ENCODE results near the gene PSME4. TPM values are rescaled to one million over a fixed set of nuclear protein-coding genes. Genes with fewer than 3 reads are reported as not detected.
"Not testable (repeated sequence)": the region's sequence is repeated elsewhere in the genome, so short reads cannot be mapped to it uniquely, and the experiment has no call there.

Gene PSME4
- total RNA-seq, 2 experiments from 2014 or later, result 57.0 to 70.0 TPM

- H3K27me3 Mint-ChIP-seq, result no peaks in the 10 kb centered on the region
- H3K27ac Mint-ChIP-seq, result no peak overlapping the region
- no peaks in the 10 kb centered on the region for H3K9me3 Mint-ChIP-seq (ENCODE audit: low read depth)
- DNase-seq, result no peak
- no peaks in the 10 kb centered on the region for H3K4me1 Mint-ChIP-seq
- CTCF ChIA-PET, result no interaction called here
- ATAC-seq, result no peak
- H3K36me3 Mint-ChIP-seq, result peaks cover 28% of the 10 kb centered on the region
- H3K4me3 Mint-ChIP-seq, result no peak overlapping the region
Measured at GRCh38 chr2:53863538-53864227, 107.1 kb downstream of the PSME4 start.

DNA sequence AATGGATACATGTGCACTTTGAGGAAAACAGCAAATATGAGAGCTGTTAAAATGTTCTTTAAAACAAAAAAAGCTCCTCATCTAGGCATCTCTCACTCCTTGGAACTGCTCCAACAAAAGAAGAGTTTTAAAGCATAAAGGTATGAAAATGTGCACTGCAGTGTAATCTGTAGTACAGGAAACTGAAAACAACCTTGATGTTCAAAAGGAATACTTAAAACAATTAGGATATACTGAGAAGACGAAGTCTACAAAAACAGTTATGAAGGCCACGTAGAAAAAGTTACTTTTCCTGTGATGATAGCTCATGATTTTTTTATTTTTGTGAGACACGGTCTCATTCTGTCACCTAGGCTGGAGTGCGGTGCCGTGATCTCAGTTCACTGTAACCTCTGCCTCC is 109.0 kb downstream of the PSME4 start:
- no peaks in the 10 kb centered on the region for H3K27me3 Mint-ChIP-seq
- no peak overlapping the region for H3K4me3 Mint-ChIP-seq
- no peaks in the 10 kb centered on the region for H3K4me1 Mint-ChIP-seq
- CTCF ChIA-PET, result no interaction called here
- no peak overlapping the region for H3K27ac Mint-ChIP-seq
- peaks cover 28% of the 10 kb centered on the region for H3K36me3 Mint-ChIP-seq
- no peak for ATAC-seq
- no peak for DNase-seq
- no peaks in the 10 kb centered on the region for H3K9me3 Mint-ChIP-seq (ENCODE audit: low read depth)

DNA sequence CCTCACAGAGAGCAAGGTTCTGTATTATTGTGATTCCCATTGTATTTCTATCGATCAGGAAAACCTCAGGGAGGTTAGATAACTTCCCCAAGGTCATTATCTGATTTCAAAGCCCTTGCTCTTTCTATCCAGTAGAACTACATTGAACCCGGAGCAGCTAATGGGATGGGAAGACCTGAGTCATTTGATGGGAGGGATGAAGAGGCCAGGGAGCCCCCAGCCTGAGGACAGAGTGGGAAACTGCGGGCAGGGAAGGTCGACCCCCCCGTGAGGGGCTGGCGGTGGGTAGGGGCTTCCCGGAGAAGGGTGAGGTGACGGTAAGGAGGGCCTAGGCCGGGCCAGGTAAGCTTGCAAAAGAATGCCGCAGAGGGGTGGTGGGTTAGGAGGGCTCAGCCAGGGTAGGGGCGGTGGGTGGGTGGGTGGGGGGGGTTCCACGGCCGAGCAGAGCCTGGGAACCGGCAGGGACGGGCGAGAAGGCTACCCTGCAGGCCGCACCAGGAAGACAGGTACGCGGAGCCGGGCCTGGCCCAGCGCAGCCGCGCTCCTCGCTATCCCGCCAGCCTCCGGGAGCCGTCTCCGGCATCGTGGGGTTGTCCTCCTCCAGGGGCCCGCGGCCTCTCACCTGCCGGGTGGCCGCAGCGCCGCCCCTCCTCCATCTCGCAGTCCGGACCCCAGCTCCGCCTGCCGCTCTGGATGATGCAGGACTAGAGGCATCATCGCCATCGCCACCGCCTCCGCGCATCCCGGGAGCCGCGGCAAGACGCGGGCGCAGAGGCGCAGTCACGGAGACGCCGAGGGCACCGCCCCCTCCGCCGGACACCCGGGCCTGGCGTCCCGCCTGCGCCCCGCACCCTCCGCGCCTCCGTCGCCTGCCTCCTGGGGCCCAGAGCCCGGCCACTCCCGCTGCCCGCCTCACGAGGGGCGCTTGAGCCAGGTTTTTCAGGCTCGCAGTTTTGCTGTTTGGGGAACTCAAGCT is 111.3 kb downstream of the PSME4 start, which contains the start of gene GPR75:
Gene GPR75 (minus strand): TSS at position 762 of the 976 bp plus-strand sequence. CDS start 5,211 bp downstream, outside the sequence.
- no peaks in the 10 kb centered on the region for H3K4me1 Mint-ChIP-seq

GRCh38 chr2:53856272-53856671 is 114.5 kb downstream of the PSME4 start:
- H3K27me3 Mint-ChIP-seq, result no peaks in the 10 kb centered on the region
- CTCF ChIA-PET, result interaction anchor here (0.6 kb wide), 1 partner anchor 249 kb away, joined by 3 read pairs; no protein-coding TSS in a partner anchor
- no peak for DNase-seq

More for the DNA sequence above, 111.3 kb downstream of the PSME4 start, which contains the start of gene GPR75:
- H3K27me3 Mint-ChIP-seq, result no peaks in the 10 kb centered on the region
- no peaks in the 10 kb centered on the region for H3K9me3 Mint-ChIP-seq (ENCODE audit: low read depth)
- H3K27ac Mint-ChIP-seq, result no peak within 1 kb of the TSS
- DNase-seq, result no peak
- H3K36me3 Mint-ChIP-seq, result peaks cover 13% of the 10 kb centered on the region
- no peak for ATAC-seq
- CTCF ChIA-PET, result no interaction called here
- no peak within 1 kb of the TSS for H3K4me3 Mint-ChIP-seq

DNA sequence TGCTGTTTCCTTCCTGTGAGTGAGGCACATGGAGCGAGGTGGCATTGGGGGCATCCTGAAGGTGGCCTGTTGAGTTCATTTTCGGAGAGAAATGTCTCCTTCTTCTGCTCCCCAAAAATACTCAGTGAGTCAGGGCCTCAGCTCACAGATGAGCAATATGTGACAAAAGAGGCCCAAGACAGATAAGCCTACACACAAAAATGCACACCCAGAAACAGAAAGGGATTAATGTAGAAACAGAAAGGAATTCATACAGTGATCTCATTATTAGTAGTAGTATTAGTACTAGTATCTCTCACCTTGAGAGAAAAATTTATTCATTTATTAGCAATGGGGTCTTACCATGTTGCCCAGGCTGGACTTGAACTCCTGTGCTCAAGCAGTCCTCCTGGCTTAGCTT is 116.1 kb downstream of the PSME4 start:
- DNase-seq, result no peak
- Mint-ChIP-seq H3K4me1 (no peaks in the 10 kb centered on the region), H3K9me3 (ENCODE audit: low read depth) (no peaks in the 10 kb centered on the region), H3K27me3 (no peaks in the 10 kb centered on the region), H3K36me3 (peaks cover 18% of the 10 kb centered on the region), H3K27ac (no peak overlapping the region), H3K4me3 (no peak overlapping the region)
- CTCF ChIA-PET, result interaction anchor here (1.0 kb wide), 1 partner anchor 439 kb away, joined by 3 read pairs; no protein-coding TSS in a partner anchor
- no peak for ATAC-seq

More at GRCh38 chr2:53856272-53856671, 114.5 kb downstream of the PSME4 start:
- ATAC-seq, result no peak
- Mint-ChIP-seq H3K36me3 (peaks cover 22% of the 10 kb centered on the region), H3K4me3 (no peak overlapping the region), H3K27ac (no peak overlapping the region), H3K4me1 (no peaks in the 10 kb centered on the region), H3K9me3 (ENCODE audit: low read depth) (no peaks in the 10 kb centered on the region)

GRCh38 chr2:53852532-53852931 is 118.3 kb downstream of the PSME4 start:
- ATAC-seq (no peak), DNase-seq (no peak)
- Mint-ChIP-seq H3K36me3 (peaks cover 12% of the 10 kb centered on the region), H3K27ac (no peak overlapping the region), H3K4me3 (no peak overlapping the region), H3K27me3 (no peaks in the 10 kb centered on the region), H3K4me1 (no peaks in the 10 kb centered on the region), H3K9me3 (ENCODE audit: low read depth) (no peaks in the 10 kb centered on the region)
- CTCF ChIA-PET, result no interaction called here

GRCh38 chr2:53851052-53851757 is 119.6 kb downstream of the PSME4 start:
- H3K27me3 Mint-ChIP-seq; CTCF ChIA-PET; H3K4me3 Mint-ChIP-seq; ATAC-seq; DNase-seq; H3K9me3 Mint-ChIP-seq (ENCODE audit: low read depth); H3K27ac Mint-ChIP-seq; H3K4me1 Mint-ChIP-seq: not testable (repeated sequence)
- H3K36me3 Mint-ChIP-seq, result peaks cover 11% of the 10 kb centered on the region

- ATAC-seq, result no peak
- H3K27me3 Mint-ChIP-seq, result no peaks in the 10 kb centered on the region
- H3K9me3 Mint-ChIP-seq (ENCODE audit: low read depth), result no peaks in the 10 kb centered on the region
- CTCF ChIA-PET, result no interaction called here
- no peak for DNase-seq
- H3K4me1 Mint-ChIP-seq, result no peaks in the 10 kb centered on the region
- H3K36me3 Mint-ChIP-seq, result peaks cover under 1% of the 10 kb centered on the region
- no peak overlapping the region for H3K27ac Mint-ChIP-seq
- no peak overlapping the region for H3K4me3 Mint-ChIP-seq
Measured at GRCh38 chr2:53848062-53848461, 122.7 kb downstream of the PSME4 start.

GRCh38 chr2:53843595-53843994 is 127.2 kb downstream of the PSME4 start:
- DNase-seq (no peak), ATAC-seq (no peak)
- peaks cover 1% of the 10 kb centered on the region for H3K36me3 Mint-ChIP-seq
- CTCF ChIA-PET, result no interaction called here
- no peaks in the 10 kb centered on the region for H3K9me3 Mint-ChIP-seq (ENCODE audit: low read depth)
- no peak overlapping the region for H3K27ac Mint-ChIP-seq
- H3K4me3 Mint-ChIP-seq, result no peak overlapping the region
- H3K27me3 Mint-ChIP-seq, result no peaks in the 10 kb centered on the region
- H3K4me1 Mint-ChIP-seq, result peaks cover 2% of the 10 kb centered on the region

- no peak for ATAC-seq
- H3K4me3 Mint-ChIP-seq, result no peak overlapping the region
- H3K27me3 Mint-ChIP-seq, result no peaks in the 10 kb centered on the region
- peaks cover 2% of the 10 kb centered on the region for H3K4me1 Mint-ChIP-seq
- CTCF ChIA-PET, result no interaction called here
- peaks cover 1% of the 10 kb centered on the region for H3K36me3 Mint-ChIP-seq
- DNase-seq, result no peak
- H3K27ac Mint-ChIP-seq, result no peak overlapping the region
- H3K9me3 Mint-ChIP-seq (ENCODE audit: low read depth), result no peaks in the 10 kb centered on the region
Measured at GRCh38 chr2:53842891-53843290, 127.9 kb downstream of the PSME4 start.

- H3K27me3 Mint-ChIP-seq; ATAC-seq; H3K36me3 Mint-ChIP-seq; H3K4me3 Mint-ChIP-seq; DNase-seq; CTCF ChIA-PET; H3K27ac Mint-ChIP-seq; H3K4me1 Mint-ChIP-seq; H3K9me3 Mint-ChIP-seq (ENCODE audit: low read depth): not testable (repeated sequence)
Measured at GRCh38 chr2:53841651-53842050, 129.1 kb downstream of the PSME4 start.

DNA sequence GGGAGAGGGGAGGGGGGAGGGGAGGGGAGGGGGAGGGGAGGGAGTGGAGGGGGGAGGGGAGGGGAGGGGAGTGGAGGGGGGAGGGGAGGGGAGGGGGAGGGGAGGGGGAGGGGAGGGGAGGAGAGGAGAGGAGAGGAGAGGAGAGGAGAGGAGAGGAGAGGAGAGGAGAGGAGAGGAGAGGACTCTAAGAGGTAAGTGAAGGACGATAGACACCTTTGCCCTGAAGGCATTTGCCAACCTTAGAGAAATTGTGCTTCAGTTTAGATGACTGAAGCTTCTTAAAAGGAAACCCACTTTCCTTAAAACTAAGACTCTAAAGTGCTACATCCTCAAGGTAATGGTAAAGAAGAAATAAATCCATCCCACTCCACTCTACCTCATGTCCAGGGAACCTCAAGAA is 130.2 kb downstream of the PSME4 start:
- no peaks in the 10 kb centered on the region for H3K9me3 Mint-ChIP-seq (ENCODE audit: low read depth)
- no peak overlapping the region for H3K27ac Mint-ChIP-seq
- DNase-seq (no peak), ATAC-seq (no peak)
- CTCF ChIA-PET, result no interaction called here
- H3K27me3 Mint-ChIP-seq, result no peaks in the 10 kb centered on the region
- no peak overlapping the region for H3K4me3 Mint-ChIP-seq
- H3K36me3 Mint-ChIP-seq, result peaks cover 3% of the 10 kb centered on the region
- peaks cover 2% of the 10 kb centered on the region for H3K4me1 Mint-ChIP-seq

- CTCF ChIA-PET, H3K27ac Mint-ChIP-seq, ATAC-seq: not testable (repeated sequence)
Measured at GRCh38 chr2:53829980-53830290, 140.9 kb downstream of the PSME4 start.

More at GRCh38 chr2:53829980-53830290, 140.9 kb downstream of the PSME4 start:
- not testable (repeated sequence) for H3K36me3 Mint-ChIP-seq; H3K9me3 Mint-ChIP-seq (ENCODE audit: low read depth); H3K4me3 Mint-ChIP-seq; DNase-seq; H3K27me3 Mint-ChIP-seq; H3K4me1 Mint-ChIP-seq

All from activated CD8-positive, alpha-beta memory T cell treated with anti-CD3 and anti-CD28 coated beads, Interleukin-2, amount 10 ng/mL, durations not matched to agents 7 days and 5 days (primary cell).